HG02759 (cell line): ENCODE results near the gene KANK3.
"Not testable (repeated sequence)": the region's sequence is repeated elsewhere in the genome, so short reads cannot be mapped to it uniquely, and the experiment has no call there.

Source experiments
- ATAC-seq: cut with Tn5 transposase; IDR thresholded peaks from one replicate; pipeline ENCODE4 v1.9.1; 2021; ENCODE audit warnings: mild to moderate bottlenecking, moderate library complexity; ENCODE audit not compliant: unreplicated experiment

The KANK3 gene

GRCh38 chr19:8320564-8321066 lies 22.4 kb downstream of the KANK3 start:
- peak; percentile 4 for ATAC-seq

GRCh38 chr19:8319807-8320520 lies 23.1 kb downstream of the KANK3 start:
- no peak for ATAC-seq

- not testable (repeated sequence) for ATAC-seq
Observed at GRCh38 chr19:8318835-8319234, 24.2 kb downstream of the KANK3 start.

GRCh38 chr19:8316351-8317125 lies 26.5 kb downstream of the KANK3 start:
- no peak for ATAC-seq

GRCh38 chr19:8314981-8315640 lies 28.0 kb downstream of the KANK3 start:
- not testable (repeated sequence) for ATAC-seq

GRCh38 chr19:8311461-8312260 lies 31.4 kb downstream of the KANK3 start:
- ATAC-seq, result no peak

GRCh38 chr19:8310342-8311055 lies 32.6 kb downstream of the KANK3 start:
- no peak for ATAC-seq

- no peak for ATAC-seq
Observed at GRCh38 chr19:8308891-8309291, 34.2 kb downstream of the KANK3 start.

- peak; percentile 89 for ATAC-seq
Observed at GRCh38 chr19:8307965-8308866, 34.8 kb downstream of the KANK3 start, which contains the start of gene CD320. CD320 (minus strand) TSS chr19:8308358; CDS start chr19:8308290, 68 bp downstream.

GRCh38 chr19:8307400-8307964 lies 35.6 kb downstream of the KANK3 start:
- no peak for ATAC-seq

- ATAC-seq, result no peak
Observed at GRCh38 chr19:8306235-8307054, 36.6 kb downstream of the KANK3 start.

GRCh38 chr19:8305798-8306197 lies 37.3 kb downstream of the KANK3 start:
- ATAC-seq, result no peak

GRCh38 chr19:8304841-8305621 lies 38.0 kb downstream of the KANK3 start:
- ATAC-seq, result no peak

GRCh38 chr19:8302734-8303133 lies 40.3 kb downstream of the KANK3 start:
- no peak for ATAC-seq

- ATAC-seq, result no peak
Observed at GRCh38 chr19:8302357-8302691, 40.7 kb downstream of the KANK3 start.

GRCh38 chr19:8291337-8291736 lies 51.7 kb downstream of the KANK3 start:
- ATAC-seq, result not testable (repeated sequence)

GRCh38 chr19:8276508-8276907 lies 66.6 kb downstream of the KANK3 start:
- ATAC-seq, result not testable (repeated sequence)
